HG03457 (cell line): ENCODE data around the gene LRRC74A.

ENCODE experiments used
- ATAC-seq: cut with Tn5 transposase; IDR thresholded peaks from one replicate; pipeline ENCODE4 v1.9.1; 2021; ENCODE audit warnings: moderate number of reproducible peaks; ENCODE audit not compliant: unreplicated experiment

Gene LRRC74A

DNA sequence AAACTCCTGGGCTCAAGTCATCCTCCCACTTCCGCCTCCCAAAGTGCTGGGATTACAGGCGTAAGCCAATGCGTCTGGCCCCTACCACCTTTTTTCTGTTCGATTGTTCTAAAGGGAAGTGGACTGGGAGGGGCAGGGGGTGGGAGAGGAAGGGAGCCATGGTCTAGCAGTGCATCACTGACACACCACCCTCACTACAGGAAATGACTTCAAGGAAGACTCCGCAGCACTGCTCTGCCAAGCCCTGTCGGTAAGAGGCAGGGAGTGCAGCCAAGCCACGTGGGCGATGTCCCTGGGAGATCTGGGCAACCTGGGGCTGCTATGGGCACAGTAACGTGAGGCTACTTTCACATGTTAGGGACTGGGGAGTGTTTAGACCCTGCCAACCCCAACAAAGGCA lies 18.0 kb downstream of the LRRC74A start:
- no peak for ATAC-seq

- ATAC-seq = no peak
These were observed 20.3 kb downstream of the LRRC74A start for GRCh38 chr14:76846331-76847047.

GRCh38 chr14:76848879-76849278 lies 22.7 kb downstream of the LRRC74A start:
- no peak for ATAC-seq

DNA sequence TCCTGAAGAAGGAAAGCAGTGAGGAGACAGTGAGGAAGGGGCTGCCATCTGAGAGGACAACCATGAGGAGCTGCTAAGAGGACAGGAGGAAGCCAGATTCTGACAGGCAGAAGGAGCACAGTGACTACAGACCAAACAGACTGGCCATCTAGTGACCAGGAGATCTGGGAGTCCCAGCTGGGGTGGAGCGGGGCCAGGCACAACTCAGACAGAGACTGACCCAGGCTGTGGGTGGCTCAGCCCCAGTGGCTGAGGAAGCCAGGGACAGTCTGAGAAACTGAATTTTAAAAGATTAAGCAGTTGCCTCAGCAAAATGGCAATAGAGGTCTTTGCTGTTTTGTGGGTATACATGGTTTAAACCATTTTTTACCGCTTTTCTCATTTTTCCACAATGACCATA lies 28.9 kb downstream of the LRRC74A start:
- ATAC-seq = no peak

DNA sequence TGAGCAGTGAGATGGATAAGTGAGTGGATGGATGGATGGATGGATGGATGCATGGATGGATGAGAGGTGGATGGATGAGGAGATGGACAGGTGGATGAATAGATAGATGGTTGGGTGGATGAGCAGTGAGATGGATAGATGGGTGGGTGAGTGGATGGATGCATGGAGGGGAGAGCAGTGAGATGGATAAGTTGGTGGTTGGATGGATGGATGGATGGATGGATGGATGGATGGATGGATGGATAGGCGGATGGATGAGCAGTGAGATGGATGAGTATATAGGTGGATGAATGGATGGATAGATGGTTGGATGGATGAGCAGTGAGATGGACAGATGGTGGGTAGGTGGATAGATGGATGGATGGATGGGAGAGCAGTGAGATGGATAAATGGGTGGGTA lies 30.6 kb downstream of the LRRC74A start:
- ATAC-seq = no peak

DNA sequence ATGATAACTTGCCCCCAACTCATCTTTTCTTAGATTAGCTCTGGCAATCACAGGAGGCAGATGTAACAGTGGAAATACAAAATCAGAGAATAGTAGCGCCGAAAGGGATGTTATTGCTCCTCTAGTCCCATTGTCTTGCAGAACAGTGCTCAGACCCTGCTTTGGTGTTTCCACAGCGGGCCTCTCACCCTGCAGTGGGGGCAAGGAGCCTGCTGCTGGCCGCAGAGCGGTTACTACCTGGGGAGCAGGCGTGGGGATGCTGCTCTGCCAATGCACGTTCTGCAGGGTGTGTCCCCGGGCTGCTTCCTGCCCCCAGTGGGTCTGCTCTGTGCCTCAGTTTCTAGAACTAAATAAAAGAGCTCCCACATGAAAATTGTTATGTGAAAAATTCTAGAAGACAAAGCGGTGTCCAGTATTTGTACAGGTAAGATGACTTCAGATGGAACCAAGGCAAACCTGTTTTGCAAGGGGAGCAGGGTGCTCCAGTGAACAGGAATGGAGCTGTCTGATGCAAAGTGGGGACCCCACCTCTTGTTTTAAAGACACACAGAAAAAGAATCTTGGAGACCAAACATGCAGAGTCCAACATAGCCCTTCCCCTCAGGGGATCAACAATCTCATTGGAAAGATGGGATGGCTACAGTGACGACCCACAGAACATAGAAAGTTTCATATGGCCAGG lies 35.5 kb downstream of the LRRC74A start:
- no peak for ATAC-seq

DNA sequence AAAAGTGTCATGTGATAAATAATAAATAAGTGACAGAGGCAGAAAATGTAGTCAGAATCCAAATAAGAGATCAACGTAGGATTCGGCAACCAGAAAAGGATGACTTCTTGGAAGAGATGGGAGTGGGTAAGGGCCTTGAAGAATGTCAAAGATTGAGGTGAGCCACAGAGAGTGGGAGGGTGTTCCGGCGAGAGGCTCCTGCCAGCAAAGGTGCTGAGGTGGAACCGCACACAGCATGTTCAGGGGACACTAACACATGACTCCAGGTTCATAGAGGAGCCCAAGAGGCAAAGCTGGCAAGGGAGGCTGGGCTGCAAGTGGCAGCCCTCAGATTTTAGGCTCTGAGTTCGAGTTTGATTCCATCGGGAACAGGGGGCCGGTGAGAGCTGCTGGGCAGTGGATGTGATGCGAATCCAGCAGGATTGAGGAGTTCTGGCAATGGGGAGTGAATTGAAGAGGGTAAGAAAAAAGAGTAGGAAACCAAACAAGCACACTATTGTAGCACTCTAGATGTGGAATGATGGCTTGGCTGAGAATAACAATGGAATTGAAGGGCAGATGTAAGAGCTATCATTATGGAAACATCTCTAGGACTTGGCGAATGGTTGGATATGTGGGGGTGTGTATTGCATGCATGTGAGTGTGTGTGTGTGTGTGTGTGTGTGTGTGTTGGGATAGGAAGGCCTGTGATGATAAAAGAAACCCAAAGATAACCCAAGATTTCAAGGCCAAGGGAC lies 36.5 kb downstream of the LRRC74A start:
- no peak for ATAC-seq

- no peak for ATAC-seq
These were observed 37.7 kb downstream of the LRRC74A start for GRCh38 chr14:76863724-76864407.

DNA sequence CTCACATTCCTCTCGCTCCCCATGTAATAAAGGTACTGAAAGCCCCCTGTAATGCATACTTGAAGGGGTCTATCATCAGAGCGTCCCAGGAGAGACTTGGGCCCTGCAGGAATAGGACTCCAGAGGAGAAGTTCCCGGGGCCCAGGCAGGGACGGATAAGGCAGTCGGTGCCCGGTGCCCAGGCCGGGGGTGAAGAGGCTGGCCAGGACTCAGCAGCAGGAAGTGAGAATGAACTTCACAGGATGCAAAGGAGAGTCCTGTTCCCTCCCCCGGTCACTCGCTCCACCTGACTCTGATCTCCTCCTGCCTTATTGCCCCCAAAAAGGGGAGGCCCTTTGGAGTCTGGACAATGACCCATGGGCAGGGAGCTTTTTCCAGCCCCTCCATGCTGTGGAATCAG lies 40.2 kb downstream of the LRRC74A start:
- no peak for ATAC-seq

GRCh38 chr14:76867516-76868453 lies 41.6 kb downstream of the LRRC74A start:
- ATAC-seq = no peak

DNA sequence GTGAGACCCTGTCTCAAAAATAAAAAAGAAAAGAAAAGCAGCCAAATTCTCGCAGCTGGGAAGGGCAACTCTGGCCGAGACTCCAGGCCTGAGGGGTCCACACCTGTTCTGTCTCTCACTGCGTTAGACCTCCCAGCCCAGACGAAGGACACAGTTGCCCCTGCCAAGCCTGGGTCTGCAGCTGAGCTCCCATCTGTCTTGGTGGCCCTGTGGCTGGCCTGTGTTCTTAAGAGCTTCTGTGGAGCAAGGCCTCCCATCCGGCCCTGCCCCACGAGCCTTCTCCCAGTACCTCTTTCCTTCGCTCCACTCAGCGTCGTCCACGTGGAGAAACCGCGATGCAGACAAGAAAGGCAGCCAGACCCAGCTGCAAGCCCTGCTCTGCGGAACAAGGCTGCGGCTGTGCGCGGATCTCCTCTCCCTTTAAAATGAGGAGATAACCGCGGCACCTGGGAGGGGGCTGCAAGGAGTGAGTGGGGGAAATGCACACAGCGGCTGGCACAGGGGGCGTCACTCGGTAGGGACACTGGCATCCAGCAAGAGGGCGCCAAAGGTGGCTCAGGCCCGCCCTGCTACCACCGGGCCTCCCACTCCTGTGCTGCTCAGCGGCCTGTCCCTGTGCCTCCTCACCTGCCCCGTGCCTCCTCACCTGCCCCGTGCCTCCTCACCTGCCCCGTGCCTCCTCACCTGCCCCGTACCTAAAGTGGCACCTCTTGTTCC lies 42.4 kb downstream of the LRRC74A start:
- no peak for ATAC-seq

DNA sequence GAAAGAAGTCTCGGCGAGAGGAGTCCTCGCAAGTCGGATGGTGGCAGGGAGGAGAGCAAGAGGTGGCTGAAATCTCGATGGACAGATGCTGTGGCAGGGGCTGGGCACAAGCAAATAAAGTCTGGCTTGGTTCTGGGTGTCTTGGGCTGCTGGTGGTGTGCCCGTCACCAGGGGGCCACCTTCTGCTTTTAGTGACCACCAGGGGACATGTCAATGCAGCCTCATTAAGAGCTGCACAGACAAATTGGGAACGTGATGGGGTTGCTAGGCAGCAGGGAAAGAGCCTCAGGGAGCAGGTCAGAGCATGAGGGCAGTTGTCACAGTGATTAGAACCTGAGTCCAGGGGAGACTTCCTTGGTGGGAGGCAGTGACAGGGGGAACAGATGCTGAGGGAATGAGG lies 44.0 kb downstream of the LRRC74A start:
- ATAC-seq = no peak

GRCh38 chr14:76872796-76873432 lies 46.7 kb downstream of the LRRC74A start:
- ATAC-seq = no peak

DNA sequence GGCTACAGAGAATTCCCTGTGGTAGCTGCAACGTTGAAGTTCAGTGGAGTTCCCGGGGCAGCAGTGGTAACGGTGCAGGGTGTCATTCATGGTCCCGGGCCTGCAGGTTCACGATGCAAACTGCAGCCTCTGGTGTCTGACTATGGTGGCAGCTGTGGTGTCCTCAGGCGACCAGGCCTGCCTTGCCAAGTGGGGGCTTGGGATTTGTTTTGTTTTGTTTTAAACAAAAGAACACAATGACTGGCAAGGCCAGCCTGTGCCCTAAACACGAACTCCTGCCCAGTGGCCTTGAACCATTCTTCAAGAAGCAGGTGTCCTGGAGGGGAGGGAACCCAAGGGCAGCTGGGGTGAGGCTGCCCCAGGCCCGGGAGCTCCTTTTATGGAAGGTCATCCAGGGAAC lies 48.5 kb downstream of the LRRC74A start:
- ATAC-seq = no peak

DNA sequence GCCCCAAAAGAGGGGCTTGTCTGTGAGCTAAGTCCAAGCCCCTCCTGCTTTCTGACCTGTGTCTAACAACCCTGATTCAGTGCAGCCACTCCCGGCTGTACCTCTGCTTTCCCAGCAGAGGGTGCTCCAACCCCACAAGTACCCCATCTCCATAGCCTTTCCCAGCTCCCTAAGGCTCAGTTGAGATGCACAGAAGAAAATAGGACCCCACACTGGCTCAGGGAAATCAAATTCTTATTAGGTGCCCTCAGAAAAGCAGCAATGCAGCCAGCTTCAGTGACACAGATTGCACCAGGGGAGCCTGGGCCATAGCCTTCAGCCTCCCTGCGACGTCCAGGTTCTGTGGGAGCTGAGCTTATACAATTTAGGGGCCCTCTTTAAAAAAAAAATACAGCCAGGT lies 49.9 kb downstream of the LRRC74A start:
- no peak for ATAC-seq

GRCh38 chr14:76877871-76878270 lies 51.7 kb downstream of the LRRC74A start:
- ATAC-seq = no peak

DNA sequence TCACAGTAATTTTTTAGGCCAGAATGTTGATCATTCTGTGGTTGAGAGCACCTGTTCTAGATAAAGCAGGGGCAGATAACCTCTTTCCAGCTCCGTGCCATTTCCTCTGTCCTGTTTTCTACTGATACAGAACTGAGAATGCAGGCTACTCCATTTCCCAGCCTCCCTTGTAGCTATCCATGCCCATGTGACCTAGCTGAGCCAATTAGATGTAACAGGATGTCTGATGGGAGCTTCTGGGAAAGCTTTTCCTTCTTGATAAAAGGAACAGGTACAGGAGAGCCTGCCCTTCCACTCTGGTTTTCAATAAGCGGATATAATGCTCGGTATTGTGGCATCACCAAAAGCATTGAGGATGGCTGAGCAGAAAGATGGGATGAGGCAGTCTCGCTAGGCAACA lies 54.2 kb downstream of the LRRC74A start:
- ATAC-seq = no peak

GRCh38 chr14:76881348-76881747 lies 55.1 kb downstream of the LRRC74A start:
- no peak for ATAC-seq

GRCh38 chr14:76882651-76883050 lies 56.4 kb downstream of the LRRC74A start:
- no peak for ATAC-seq
